Middle frontal gyrus (tissue), 1 donor: Measurements from ENCODE around the gene GPRIN2.
"Not testable (repeated sequence)": the region's sequence is repeated elsewhere in the genome, so short reads cannot be mapped to it uniquely, and the experiment has no call there.

Source experiments
- DNase-seq: peaks from one replicate; pipeline ENCODE4 v3.0.0-alpha.2; 2015; ENCODE audit warnings: low spot score; ENCODE audit errors: extremely low spot score

Gene GPRIN2

DNA sequence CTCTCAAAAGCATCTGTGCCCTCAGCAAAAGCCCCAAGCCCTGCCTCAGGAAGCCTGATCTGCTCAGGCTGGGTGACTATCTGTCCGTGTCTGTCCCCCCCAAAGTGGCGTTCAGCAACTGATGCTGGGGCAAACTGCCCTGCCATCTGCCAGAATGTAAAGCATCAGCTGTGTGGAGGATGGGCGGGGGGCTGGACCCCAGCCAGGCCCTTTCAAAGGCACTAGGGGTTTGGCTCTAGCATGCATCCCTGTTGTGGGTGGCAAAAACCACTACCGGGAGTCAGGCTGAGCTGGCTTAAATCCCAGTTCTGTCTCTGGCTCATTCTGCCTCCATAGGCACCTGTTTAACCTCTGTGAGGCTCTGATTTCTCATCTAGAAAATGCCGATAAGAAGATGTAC lies 35.5 kb downstream of the GPRIN2 start:
- DNase-seq: no peak

DNA sequence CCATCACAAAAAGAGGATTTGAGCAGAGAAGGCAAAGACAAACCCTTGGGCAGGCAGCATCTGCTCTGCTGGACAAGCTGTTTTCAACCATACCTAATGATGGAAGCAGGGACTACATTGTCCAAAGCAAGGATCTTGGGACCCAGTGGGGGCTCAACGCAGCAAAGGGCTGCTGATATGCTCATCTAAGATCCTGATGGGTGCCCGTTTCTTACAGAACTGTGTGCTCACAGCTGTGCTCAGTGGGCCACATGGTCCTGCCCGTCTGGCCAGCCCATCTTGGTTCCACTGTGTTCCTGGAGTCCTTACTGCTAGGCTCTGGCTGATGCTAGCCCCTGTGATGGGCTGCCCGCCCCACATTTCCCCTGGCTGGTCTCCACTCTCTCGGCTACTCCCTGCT lies 36.1 kb downstream of the GPRIN2 start:
- DNase-seq: no peak

GRCh38 chr10:46518028-46518725 lies 38.3 kb downstream of the GPRIN2 start:
- DNase-seq: no peak

GRCh38 chr10:46517541-46517940 lies 38.9 kb downstream of the GPRIN2 start:
- no peak for DNase-seq

DNA sequence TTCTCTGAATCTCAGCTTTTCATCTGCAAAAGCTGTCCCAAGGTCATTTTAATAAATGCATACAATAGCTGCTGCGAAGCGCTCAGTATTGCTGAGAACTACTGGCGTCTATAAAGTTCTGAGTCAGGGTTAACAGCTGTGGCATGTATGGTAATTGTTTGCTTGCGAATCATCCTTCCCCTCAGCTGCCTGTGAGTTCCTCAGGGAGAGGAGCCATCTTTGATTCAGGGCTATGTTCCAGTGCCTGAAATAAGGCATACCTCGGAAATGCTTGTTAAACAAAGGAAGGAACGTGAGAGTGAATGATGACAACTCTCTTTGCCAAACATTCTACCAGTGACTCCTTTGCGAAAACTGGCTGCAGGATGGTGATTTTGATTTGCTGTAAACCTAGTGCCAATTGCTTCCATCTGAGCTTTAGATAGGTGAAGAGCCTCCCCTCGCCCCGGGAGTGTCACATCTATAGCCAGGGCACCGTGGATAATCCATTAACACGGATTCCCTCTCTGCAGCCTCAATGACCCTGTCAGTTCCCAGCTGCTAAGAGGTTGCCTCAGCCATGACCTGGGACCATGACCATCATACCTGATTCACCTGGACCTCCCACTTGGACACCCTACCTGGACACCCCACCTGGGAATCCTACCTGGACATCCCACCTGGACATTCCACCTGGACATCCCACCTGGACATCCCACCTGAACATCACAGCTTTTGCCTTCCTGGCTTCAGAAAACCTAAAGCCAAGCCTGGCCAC lies 39.6 kb downstream of the GPRIN2 start:
- DNase-seq: no peak

DNA sequence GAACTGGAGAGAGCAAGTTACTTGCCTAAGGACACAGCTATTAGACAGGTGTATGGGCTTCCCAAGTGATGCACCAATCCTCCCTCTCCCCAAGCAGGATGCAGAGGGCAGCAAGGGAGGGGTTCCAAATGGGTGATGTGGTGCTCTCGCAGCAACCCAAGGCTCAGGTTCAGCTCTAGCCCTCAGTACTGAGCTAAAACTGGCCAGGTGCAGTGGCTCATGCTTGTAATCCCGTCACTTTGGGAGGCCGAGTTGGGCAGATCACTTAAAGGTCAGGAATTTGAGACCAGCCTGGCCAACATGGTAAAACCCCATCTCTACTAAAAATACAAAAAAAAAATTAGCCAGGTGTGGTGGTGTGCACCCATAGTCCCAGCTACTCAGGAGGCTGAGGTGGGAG lies 40.7 kb downstream of the GPRIN2 start:
- DNase-seq: no peak

DNA sequence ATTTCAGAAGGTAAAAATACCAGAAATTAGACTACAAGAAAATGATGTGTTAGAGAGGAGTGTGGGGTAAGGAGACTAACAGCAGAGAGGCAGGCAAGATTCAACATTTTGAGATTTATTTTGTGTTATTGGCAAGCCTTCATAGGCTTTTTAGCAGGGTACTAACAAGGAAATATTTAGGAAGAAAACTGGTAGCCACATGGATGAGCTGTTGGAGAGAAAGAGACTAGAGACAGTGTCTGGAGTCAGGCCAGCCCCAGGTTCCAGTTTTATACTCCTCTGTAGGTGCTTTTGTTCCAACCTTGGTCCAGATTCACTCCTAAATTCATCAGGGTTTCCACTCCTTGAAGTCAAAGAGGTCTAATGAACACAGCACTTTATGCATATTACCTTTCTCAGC lies 41.1 kb downstream of the GPRIN2 start:
- DNase-seq: no peak

DNA sequence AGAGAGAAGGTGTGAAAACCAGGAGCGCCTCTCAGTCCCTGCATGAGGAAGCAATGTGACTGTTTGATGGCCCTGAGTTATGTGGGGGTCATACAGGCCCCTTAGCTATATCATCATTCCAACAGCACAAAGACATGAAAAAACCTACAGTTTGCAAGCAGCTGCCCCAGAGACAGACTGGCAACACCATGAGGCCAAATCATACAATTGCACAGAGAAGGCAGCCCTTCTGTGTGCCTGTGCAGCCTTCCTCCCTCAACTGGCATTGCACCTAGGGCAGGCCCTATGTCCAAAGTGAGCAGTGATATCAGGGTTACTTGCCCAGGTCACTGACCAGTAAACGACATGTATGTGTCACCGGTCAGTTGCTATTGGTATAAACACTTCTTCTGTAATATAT lies 41.6 kb downstream of the GPRIN2 start:
- no peak for DNase-seq

- no peak for DNase-seq
These were observed 42.0 kb downstream of the GPRIN2 start for GRCh38 chr10:46514431-46514861.

DNA sequence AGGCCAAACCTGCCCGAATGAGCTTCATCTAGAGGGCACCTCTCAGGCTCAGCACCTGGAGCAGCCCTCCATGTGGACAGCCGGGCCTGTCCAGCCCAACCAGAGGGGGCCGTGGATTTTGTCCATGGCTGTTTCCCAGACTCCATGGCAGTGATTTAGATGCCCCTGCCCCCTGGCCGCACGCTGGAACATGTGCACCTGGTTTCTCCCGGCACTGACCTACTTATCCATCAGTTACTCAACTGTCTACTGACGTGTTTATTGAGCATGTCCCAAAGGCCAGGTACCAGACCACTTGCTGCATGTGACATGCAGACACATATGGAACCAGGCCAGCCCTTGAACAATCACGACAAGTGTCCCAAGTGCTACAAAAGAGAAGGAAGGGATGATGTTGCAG lies 43.1 kb downstream of the GPRIN2 start:
- not testable (repeated sequence) for DNase-seq

DNA sequence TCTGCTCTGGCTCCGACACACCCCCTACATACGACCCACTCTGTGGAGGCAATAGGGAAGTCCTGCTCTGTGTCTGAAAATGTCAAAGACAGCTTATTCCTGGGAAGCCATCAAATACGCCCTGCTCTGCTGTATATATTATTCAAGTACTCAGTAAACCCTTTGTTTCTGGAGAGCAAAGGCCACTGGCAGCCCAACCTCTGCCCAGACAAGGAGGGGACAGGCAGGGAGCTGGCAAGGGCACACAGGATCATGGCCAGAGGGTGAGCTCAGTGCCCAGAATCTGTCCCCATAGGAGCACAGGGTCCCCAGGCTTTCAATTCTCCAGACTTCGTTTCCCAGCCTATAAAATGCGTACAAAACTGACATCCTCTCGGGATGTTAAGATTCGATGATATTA lies 43.7 kb downstream of the GPRIN2 start:
- DNase-seq: not testable (repeated sequence)

- not testable (repeated sequence) for DNase-seq
These were observed 44.5 kb downstream of the GPRIN2 start for GRCh38 chr10:46512002-46512401.
